GM12872 (cell line): ENCODE results near the gene LRRC8A.

Experiments used
- CTCF ChIP-seq: IDR thresholded peaks from 3 replicates; pipeline ENCODE4 v1.5.1; 2011; ENCODE audit warnings: low read depth, mild to moderate bottlenecking, low read length, moderate library complexity; ENCODE audit not compliant: insufficient read depth

Gene LRRC8A

GRCh38 chr9:128885798-128886197, 3.9 kb downstream of the LRRC8A start:
- no peak for TF ChIP-seq CTCF

- TF ChIP-seq CTCF, result no peak
Observed at GRCh38 chr9:128886211-128886891, 4.4 kb downstream of the LRRC8A start.

GRCh38 chr9:128887049-128887448, 5.1 kb downstream of the LRRC8A start:
- TF ChIP-seq CTCF, result no peak

GRCh38 chr9:128887914-128888350, 6.0 kb downstream of the LRRC8A start:
- TF ChIP-seq CTCF, result no peak

- TF ChIP-seq CTCF, result no peak
Observed at GRCh38 chr9:128891321-128892220, 9.6 kb downstream of the LRRC8A start.

GRCh38 chr9:128892221-128892921, 10.4 kb downstream of the LRRC8A start:
- no peak for TF ChIP-seq CTCF

- no peak for TF ChIP-seq CTCF
Observed at GRCh38 chr9:128893354-128893753, 11.4 kb downstream of the LRRC8A start.
